WTC11 (cell line): ENCODE data around the gene MRPL33. TPM values are rescaled to one million over a fixed set of nuclear protein-coding genes. Genes with fewer than 3 reads are reported as not detected.
"Not testable (repeated sequence)": the region's sequence is repeated elsewhere in the genome, so short reads cannot be mapped to it uniquely, and the experiment has no call there.

Source experiments
- ATAC-seq: fragments of 200-7000 bp; cut with Tn5 transposase; 2 replicates; pipeline ENCODE4 v1.10.0; 2021; ENCODE audit warnings: mild to moderate bottlenecking, moderate library complexity
- CTCF ChIA-PET: fragments of 300-600 bp; sonication (Branson Sonifier 250); formaldehyde crosslinking; loops from one replicate; lab custom pipeline; 2021; ENCODE audit warnings: antibody characterized with exemption; lab: Charles Lee
- POLR2A ChIA-PET: fragments of 350-600 bp; sonication (Branson Sonifier 250); formaldehyde crosslinking; loops from one replicate; lab custom pipeline; 2021; ENCODE audit warnings: antibody characterized with exemption; lab: Charles Lee
- DNase-seq: peaks from one replicate; pipeline ENCODE4 v3.0.0; 2021; ENCODE audit warnings: low spot score
- H3K27ac Mint-ChIP-seq: 2 replicates; pipeline ENCODE4 v1.8.0; 2021; ENCODE audit warnings: mixed read lengths
- H3K27me3 Mint-ChIP-seq: 2 replicates; pipeline ENCODE4 v1.8.0; 2021; ENCODE audit warnings: low read depth, mild to moderate bottlenecking, moderate library complexity, mixed read lengths
- H3K36me3 Mint-ChIP-seq: 2 replicates; pipeline ENCODE4 v1.8.0; 2021; ENCODE audit warnings: mixed read lengths
- H3K4me1 Mint-ChIP-seq: 2 replicates; pipeline ENCODE4 v1.8.0; 2022; ENCODE audit warnings: mixed read lengths
- H3K4me3 Mint-ChIP-seq: 2 replicates; pipeline ENCODE4 v1.8.0; 2021; ENCODE audit warnings: mild to moderate bottlenecking, moderate library complexity, mixed read lengths
- H3K9me3 Mint-ChIP-seq: 2 replicates; pipeline ENCODE4 v1.8.0; 2021; ENCODE audit warnings: mixed read lengths
- CBFB ChIP-seq: sonication (generic); formaldehyde crosslinking; IDR thresholded peaks from 2 replicates; pipeline ENCODE4 v1.8.1; 2022; ENCODE audit warnings: mild to moderate bottlenecking, low read depth, missing genetic modification reagents
- E2F4 ChIP-seq: sonication (generic); formaldehyde crosslinking; IDR thresholded peaks from 2 replicates; pipeline ENCODE4 v1.8.1; 2022; ENCODE audit warnings: low read depth, mild to moderate bottlenecking, moderate library complexity, missing genetic modification reagents, borderline replicate concordance
- FOXJ3 ChIP-seq: sonication (generic); formaldehyde crosslinking; IDR thresholded peaks from 2 replicates; pipeline ENCODE4 v1.9.0; 2021; ENCODE audit warnings: missing genetic modification reagents, mild to moderate bottlenecking, borderline replicate concordance
- GABPB1 ChIP-seq: sonication (generic); formaldehyde crosslinking; IDR thresholded peaks from 2 replicates; pipeline ENCODE4 v1.8.1; 2023; ENCODE audit warnings: mild to moderate bottlenecking, missing genetic modification reagents
- IRF2 ChIP-seq: sonication (generic); formaldehyde crosslinking; IDR thresholded peaks from 2 replicates; pipeline ENCODE4 v1.8.0; 2022; ENCODE audit warnings: low read depth, missing genetic modification reagents, borderline replicate concordance
- NR2C2 ChIP-seq: sonication (generic); formaldehyde crosslinking; IDR thresholded peaks from 2 replicates; pipeline ENCODE4 v1.8.0; 2022; ENCODE audit warnings: mild to moderate bottlenecking, missing genetic modification reagents
- RORB ChIP-seq: fragments of 250-450 bp; sonication (Bioruptor Pico); IDR thresholded peaks from 2 replicates; pipeline ENCODE4 v1.9.0; 2021; ENCODE audit warnings: mild to moderate bottlenecking
- SMAD4 ChIP-seq: sonication (generic); formaldehyde crosslinking; IDR thresholded peaks from 2 replicates; pipeline ENCODE4 v1.8.0; 2022; ENCODE audit warnings: mild to moderate bottlenecking, missing genetic modification reagents
- SP1 ChIP-seq: sonication (generic); formaldehyde crosslinking; conservative IDR thresholded peaks from 2 replicates; pipeline ENCODE4 v1.8.1; 2022; ENCODE audit warnings: missing genetic modification reagents
- USF2 ChIP-seq: sonication (generic); formaldehyde crosslinking; IDR thresholded peaks from 2 replicates; pipeline ENCODE4 v1.8.1; 2023; ENCODE audit warnings: mild to moderate bottlenecking, missing genetic modification reagents, moderate library complexity
- ZNF263 ChIP-seq: sonication (generic); formaldehyde crosslinking; IDR thresholded peaks from 2 replicates; pipeline ENCODE4 v1.8.1; 2022; ENCODE audit warnings: low read depth, mild to moderate bottlenecking, moderate library complexity, missing genetic modification reagents
- ZNF396 ChIP-seq: fragments of 250-450 bp; sonication (Bioruptor Pico); IDR thresholded peaks from 2 replicates; pipeline ENCODE4 v1.8.0; 2021; ENCODE audit warnings: mild to moderate bottlenecking, moderate library complexity, borderline replicate concordance
- ZNF423 ChIP-seq: fragments of 250-450 bp; sonication (Bioruptor Pico); IDR thresholded peaks from 2 replicates; pipeline ENCODE4 v2.1.2; 2022; ENCODE audit warnings: mild to moderate bottlenecking, moderate library complexity
- ZNF671 ChIP-seq: fragments of 250-450 bp; sonication (Bioruptor Pico); IDR thresholded peaks from 2 replicates; pipeline ENCODE4 v1.8.0; 2021; ENCODE audit warnings: mild to moderate bottlenecking
- total RNA-seq: library from RNA; stranded (reverse); gene quantifications from 3 replicates; pipeline ENCODE4 v1.2.3, GENCODE V29; 2021
- TF ChIP-seq, protein P1 (sequence below): sonication (generic); formaldehyde crosslinking; IDR thresholded peaks from 2 replicates; pipeline ENCODE4 v1.8.0; 2023; ENCODE audit warnings: missing genetic modification reagents

Gene MRPL33
- total RNA-seq, 1 experiment from 2014 or later: 52.5 TPM

- no peak for TF ChIP-seq USF2 (CRISPR knock-in tag)
- no peak for TF ChIP-seq NR2C2 (CRISPR knock-in tag)
Observed at GRCh38 chr2:27741673-27742072, 29.8 kb upstream of the MRPL33 start (continued).

DNA sequence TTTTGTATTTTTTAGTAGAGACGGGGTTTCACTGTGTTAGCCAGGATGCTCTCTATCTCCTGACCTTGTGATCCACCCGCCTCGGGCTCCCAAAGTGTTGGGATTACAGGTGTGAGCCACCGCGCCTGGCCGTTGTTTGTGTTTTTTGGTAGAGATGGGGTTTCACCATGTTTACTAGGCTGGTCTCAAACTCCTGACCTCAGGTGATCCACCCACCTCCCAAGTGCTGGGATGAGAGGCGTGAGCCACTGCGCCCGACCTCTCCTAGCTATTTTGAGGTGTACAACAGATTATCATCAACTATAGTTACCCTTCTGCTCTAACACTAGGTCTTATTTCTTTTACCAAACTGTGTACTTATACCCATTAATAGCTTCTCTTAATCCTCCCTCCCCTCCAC lies 28.9 kb upstream of the MRPL33 start:
- Mint-ChIP-seq H3K4me3 (no peak overlapping the region), H3K36me3 (peaks cover 2% of the 10 kb centered on the region), H3K4me1 (0 out of 2 replicates have a peak, but pooled peaks cover 3% of the 10 kb centered on the region), H3K9me3 (peaks cover 15% of the 10 kb centered on the region), H3K27me3 (peaks cover 15% of the 10 kb centered on the region), H3K27ac (no peak overlapping the region)
- ATAC-seq: no peak
- DNase-seq: no peak
- POLR2A ChIA-PET: no interaction called here
- no peak for TF ChIP-seq CBFB (CRISPR knock-in tag)
- TF ChIP-seq E2F4 (CRISPR knock-in tag): no peak
- no peak for TF ChIP-seq ZNF423 (CRISPR knock-in tag)
- TF ChIP-seq ZNF263 (CRISPR knock-in tag): no peak
- TF ChIP-seq, protein P1, sequence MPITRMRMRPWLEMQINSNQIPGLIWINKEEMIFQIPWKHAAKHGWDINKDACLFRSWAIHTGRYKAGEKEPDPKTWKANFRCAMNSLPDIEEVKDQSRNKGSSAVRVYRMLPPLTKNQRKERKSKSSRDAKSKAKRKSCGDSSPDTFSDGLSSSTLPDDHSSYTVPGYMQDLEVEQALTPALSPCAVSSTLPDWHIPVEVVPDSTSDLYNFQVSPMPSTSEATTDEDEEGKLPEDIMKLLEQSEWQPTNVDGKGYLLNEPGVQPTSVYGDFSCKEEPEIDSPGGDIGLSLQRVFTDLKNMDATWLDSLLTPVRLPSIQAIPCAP (CRISPR knock-in tag): no peak
- no peak for TF ChIP-seq IRF2 (CRISPR knock-in tag)
- CTCF ChIA-PET: interaction anchor here (1.0 to 2.0 kb wide), 2 partner anchors 11 to 19 kb away, joined by 3 to 8 read pairs; no protein-coding TSS in a partner anchor

DNA sequence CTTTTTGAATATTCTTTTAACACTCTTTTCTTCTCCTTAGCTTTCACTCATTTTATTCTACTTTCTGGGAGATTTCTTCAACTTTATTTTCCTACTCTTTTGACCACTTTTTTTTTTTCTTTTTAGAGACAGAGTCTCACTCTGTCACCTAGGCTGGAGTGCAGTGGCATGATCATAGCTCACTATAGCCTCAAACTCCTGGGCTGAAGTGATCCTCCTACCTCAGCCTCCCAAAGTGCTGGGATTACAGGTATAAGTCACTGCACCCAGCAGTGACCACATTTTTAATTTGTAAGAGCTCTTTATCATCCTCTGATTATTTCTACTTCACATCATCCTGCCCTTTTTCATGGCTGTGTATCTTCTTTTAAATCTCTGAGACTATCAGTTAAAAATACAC lies 26.0 kb upstream of the MRPL33 start:
- peaks cover 22% of the 10 kb centered on the region for H3K27me3 Mint-ChIP-seq
- H3K4me1 Mint-ChIP-seq, ATAC-seq, POLR2A ChIA-PET, H3K27ac Mint-ChIP-seq, DNase-seq, H3K36me3 Mint-ChIP-seq, H3K4me3 Mint-ChIP-seq: not testable (repeated sequence)
- peaks cover 24% of the 10 kb centered on the region for H3K9me3 Mint-ChIP-seq
- CTCF ChIA-PET: interaction anchor here (1.0 to 2.5 kb wide), 2 partner anchors 9 to 23 kb away, joined by 3 to 8 read pairs; no protein-coding TSS in a partner anchor

DNA sequence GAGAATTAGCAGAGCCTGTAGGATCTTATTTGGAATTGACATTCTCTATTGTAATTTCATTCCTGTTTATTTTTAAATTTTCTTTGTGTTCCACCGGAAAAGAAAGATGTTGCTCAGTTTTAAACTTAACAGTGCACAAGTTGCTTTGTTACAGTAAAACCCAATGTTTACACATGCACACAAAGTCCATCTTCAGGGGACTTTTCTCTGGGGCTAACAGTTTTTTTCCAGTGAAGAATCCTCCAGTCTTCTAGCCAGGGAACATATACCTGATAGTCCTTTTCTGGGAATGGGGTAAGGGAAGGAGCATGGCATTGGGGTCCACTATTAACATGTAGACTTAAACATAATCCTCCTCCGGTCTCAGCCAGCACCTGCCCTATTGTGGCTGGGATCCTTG lies 25.2 kb upstream of the MRPL33 start:
- POLR2A ChIA-PET: interaction anchor here (0.5 kb wide), 1 partner anchor 264 kb away, joined by 3 read pairs; no protein-coding TSS in a partner anchor
- TF ChIP-seq ZNF671 (CRISPR knock-in tag) (no peak), ZNF423 (CRISPR knock-in tag) (no peak), GABPB1 (CRISPR knock-in tag) (peak; percentile 40; the same call in 1 of the 2 replicates)
- Mint-ChIP-seq H3K27ac (no peak overlapping the region), H3K27me3 (peaks cover 22% of the 10 kb centered on the region), H3K4me1 (peaks cover under 1% of the 10 kb centered on the region; the same call in 1 of the 2 replicates), H3K9me3 (peaks cover 17% of the 10 kb centered on the region), H3K4me3 (no peak overlapping the region), H3K36me3 (peaks cover 4% of the 10 kb centered on the region)
- CTCF ChIA-PET: no interaction called here
- ATAC-seq (no peak), DNase-seq (no peak)

GRCh38 chr2:27747827-27748352 lies 23.6 kb upstream of the MRPL33 start:
- H3K27me3 Mint-ChIP-seq: peaks cover 22% of the 10 kb centered on the region
- CTCF ChIA-PET: no interaction called here

GRCh38 chr2:27748803-27749554 lies 22.5 kb upstream of the MRPL33 start:
- H3K27me3 Mint-ChIP-seq: peaks cover 22% of the 10 kb centered on the region
- H3K4me3 Mint-ChIP-seq, ATAC-seq, H3K27ac Mint-ChIP-seq, DNase-seq, POLR2A ChIA-PET, H3K36me3 Mint-ChIP-seq: not testable (repeated sequence)
- CTCF ChIA-PET: interaction anchor here (1.2 kb wide), 1 partner anchor 26 kb away, joined by 3 read pairs; no protein-coding TSS in a partner anchor
- peaks cover 21% of the 10 kb centered on the region for H3K4me1 Mint-ChIP-seq
- peaks cover 16% of the 10 kb centered on the region for H3K9me3 Mint-ChIP-seq

More at GRCh38 chr2:27747827-27748352, 23.6 kb upstream of the MRPL33 start:
- DNase-seq (no peak), ATAC-seq (no peak)
- POLR2A ChIA-PET: no interaction called here
- TF ChIP-seq FOXJ3 (CRISPR knock-in tag) (no peak), ZNF396 (CRISPR knock-in tag) (no peak), SMAD4 (CRISPR knock-in tag) (no peak), RORB (no peak), E2F4 (CRISPR knock-in tag) (no peak), SP1 (CRISPR knock-in tag) (no peak)
- H3K4me1 Mint-ChIP-seq: peaks cover 12% of the 10 kb centered on the region
- peaks cover 4% of the 10 kb centered on the region for H3K36me3 Mint-ChIP-seq
- H3K27ac Mint-ChIP-seq: no peak overlapping the region
- no peak overlapping the region for H3K4me3 Mint-ChIP-seq
- H3K9me3 Mint-ChIP-seq: peaks cover 16% of the 10 kb centered on the region
